ENCODE measurements around the gene KDF1.

GRCh38 chr1:26951216-26951615 is 9.1 kb downstream of the KDF1 start:
- no peak for TF ChIP-seq POLR2A (IDR thresholded peaks at IDR 0.05; ENCODE audit: low read depth, low read length)
- TF ChIP-seq, protein P1, sequence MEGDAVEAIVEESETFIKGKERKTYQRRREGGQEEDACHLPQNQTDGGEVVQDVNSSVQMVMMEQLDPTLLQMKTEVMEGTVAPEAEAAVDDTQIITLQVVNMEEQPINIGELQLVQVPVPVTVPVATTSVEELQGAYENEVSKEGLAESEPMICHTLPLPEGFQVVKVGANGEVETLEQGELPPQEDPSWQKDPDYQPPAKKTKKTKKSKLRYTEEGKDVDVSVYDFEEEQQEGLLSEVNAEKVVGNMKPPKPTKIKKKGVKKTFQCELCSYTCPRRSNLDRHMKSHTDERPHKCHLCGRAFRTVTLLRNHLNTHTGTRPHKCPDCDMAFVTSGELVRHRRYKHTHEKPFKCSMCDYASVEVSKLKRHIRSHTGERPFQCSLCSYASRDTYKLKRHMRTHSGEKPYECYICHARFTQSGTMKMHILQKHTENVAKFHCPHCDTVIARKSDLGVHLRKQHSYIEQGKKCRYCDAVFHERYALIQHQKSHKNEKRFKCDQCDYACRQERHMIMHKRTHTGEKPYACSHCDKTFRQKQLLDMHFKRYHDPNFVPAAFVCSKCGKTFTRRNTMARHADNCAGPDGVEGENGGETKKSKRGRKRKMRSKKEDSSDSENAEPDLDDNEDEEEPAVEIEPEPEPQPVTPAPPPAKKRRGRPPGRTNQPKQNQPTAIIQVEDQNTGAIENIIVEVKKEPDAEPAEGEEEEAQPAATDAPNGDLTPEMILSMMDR (IDR thresholded peaks at IDR 0.05; ENCODE audit: extremely low read depth in 1 of 2, insufficient read depth in 1 of 2, low read depth in 1 of 2, low read length in 2 of 2), result no peak
- TF ChIP-seq JUN (IDR thresholded peaks at IDR 0.05; ENCODE audit: borderline replicate concordance, insufficient read depth, insufficient read length, low read depth), result no peak
- TF ChIP-seq, protein P2, sequence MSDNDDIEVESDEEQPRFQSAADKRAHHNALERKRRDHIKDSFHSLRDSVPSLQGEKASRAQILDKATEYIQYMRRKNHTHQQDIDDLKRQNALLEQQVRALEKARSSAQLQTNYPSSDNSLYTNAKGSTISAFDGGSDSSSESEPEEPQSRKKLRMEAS (IDR thresholded peaks at IDR 0.05; ENCODE audit: insufficient read depth, insufficient read length), result no peak

Measured in endothelial cell of umbilical vein (primary cell).